ENCODE data around the gene SLC7A1.

DNA sequence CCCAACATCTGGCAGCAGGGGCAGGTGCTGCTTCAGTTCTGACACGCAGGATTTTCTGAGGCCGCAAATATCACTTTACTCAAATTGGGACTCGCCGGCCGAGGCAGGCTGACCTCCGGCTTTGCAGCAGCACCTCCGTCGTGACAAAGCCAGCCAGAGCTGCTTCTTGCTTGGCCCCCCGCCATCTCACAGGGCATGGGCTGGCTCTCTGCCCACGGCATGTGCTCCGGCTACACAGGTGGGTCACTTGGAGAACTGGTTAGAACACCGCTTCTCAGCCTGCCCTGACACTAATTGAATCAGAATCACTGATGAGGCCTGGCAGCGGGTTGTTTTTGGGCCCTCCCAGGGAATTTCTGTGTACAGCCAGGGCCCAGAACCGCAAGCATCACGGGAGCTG lies 112.3 kb downstream of the SLC7A1 start:
- TF ChIP-seq, protein P1, sequence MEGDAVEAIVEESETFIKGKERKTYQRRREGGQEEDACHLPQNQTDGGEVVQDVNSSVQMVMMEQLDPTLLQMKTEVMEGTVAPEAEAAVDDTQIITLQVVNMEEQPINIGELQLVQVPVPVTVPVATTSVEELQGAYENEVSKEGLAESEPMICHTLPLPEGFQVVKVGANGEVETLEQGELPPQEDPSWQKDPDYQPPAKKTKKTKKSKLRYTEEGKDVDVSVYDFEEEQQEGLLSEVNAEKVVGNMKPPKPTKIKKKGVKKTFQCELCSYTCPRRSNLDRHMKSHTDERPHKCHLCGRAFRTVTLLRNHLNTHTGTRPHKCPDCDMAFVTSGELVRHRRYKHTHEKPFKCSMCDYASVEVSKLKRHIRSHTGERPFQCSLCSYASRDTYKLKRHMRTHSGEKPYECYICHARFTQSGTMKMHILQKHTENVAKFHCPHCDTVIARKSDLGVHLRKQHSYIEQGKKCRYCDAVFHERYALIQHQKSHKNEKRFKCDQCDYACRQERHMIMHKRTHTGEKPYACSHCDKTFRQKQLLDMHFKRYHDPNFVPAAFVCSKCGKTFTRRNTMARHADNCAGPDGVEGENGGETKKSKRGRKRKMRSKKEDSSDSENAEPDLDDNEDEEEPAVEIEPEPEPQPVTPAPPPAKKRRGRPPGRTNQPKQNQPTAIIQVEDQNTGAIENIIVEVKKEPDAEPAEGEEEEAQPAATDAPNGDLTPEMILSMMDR (IDR thresholded peaks at IDR 0.05), result no peak
- TF ChIP-seq POLR2A (IDR thresholded peaks at IDR 0.05) (no peak), POLR2AphosphoS5 (IDR thresholded peaks at IDR 0.05) (no peak)
